Inferior parietal cortex (tissue), 1 donor: ENCODE data around the gene SZT2.

Source experiments
- DNase-seq: peaks from one replicate; pipeline ENCODE4 v3.0.0-alpha.2; 2016; ENCODE audit errors: extremely low spot score

Gene SZT2

DNA sequence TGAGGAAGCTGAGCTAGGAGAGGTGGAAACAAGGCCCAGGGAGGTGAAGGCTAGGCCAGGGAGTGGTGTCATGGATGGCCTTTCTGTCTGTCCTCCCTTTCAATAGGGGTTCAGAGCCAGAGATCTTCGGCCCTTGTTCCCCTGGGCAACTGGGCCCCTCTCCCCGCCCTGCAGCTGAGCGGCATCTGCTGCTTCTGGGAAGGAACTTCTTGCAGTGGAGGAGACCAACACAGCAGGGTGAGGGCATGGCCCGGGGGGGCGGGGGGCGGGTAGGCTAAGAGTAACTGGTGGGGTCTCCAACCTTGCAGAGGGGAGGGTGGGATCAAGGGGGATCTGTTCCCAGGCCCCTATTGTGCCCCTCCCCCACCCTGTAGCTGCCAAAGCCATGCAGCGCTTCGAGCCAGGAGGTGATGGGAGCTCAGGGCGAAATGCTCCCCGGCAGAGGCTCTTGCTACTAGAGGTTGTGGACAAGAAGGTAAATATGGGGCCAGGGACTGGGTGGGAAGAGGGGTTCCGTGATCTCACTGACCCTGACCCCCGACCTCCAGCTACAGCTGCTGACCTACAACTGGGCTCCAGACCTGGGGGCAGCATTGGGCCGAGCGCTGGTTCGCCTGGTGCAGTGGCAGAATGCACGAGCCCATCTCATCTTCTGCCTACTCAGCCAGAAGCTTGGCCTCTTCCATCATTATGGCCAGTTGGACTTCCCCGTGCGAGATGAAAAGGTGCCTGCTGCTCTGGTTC is 52.4 kb downstream of the SZT2 start:
- DNase-seq = no peak

DNA sequence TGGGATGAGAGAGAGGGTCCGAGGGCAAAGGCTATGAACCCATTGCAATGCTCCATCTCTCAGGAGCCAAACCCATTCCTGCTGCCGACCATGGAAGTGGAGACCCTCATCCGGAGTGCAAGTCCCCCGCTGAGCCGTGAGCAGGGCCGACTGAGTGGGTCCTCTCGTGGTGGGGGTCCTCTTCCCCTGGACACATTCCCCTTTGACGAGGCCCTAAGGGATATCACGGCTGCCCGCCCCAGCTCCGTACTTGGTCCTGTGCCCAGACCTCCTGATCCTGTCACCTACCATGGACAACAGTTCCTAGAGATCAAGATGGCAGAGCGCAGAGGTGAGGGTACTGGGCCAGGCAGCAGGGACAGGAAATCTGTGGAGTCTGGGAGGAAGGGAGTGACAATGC is 53.1 kb downstream of the SZT2 start:
- no peak for DNase-seq

- DNase-seq = no peak
These were observed 53.7 kb downstream of the SZT2 start for GRCh38 chr1:43443197-43443946.

GRCh38 chr1:43444151-43444828 is 54.6 kb downstream of the SZT2 start:
- DNase-seq = no peak

DNA sequence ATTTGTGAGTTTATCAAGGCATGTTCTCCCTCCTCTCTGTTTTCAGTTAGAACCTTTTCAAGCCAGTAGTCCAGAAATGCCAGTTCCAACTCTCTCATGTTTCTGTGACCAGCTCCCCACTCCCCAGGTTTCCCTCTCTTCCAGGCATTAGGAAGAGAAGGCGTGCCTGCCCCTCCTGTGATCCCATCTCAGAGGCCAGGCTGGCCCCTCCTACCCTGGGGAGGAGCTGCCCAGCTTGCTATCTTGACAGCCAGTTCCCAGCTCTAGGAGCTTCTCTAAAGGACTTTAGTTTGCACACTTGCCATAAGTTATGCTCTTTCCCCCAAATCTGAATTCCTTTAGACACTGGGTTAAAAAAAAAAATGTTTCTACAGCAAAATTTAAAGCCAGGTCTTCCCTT is 55.1 kb downstream of the SZT2 start:
- DNase-seq = no peak

GRCh38 chr1:43445606-43446387 is 56.1 kb downstream of the SZT2 start:
- no peak for DNase-seq

DNA sequence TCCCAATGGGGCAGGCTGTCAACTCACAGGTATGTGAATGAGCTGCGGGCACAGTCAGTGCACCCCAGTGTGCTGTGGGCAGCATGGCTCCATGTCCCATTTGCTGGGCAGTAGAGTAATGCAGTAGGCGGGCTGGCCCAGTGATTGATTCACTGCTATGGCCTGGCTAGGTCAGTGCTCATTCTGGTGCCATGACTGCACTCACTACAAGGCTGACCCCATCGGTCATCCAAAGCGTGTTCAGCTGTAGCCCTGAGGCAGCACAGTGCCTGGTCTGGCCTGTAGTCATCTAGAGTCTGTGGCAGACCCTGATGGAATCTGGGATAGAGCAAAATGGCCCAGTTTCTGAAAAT is 56.7 kb downstream of the SZT2 start:
- no peak for DNase-seq

DNA sequence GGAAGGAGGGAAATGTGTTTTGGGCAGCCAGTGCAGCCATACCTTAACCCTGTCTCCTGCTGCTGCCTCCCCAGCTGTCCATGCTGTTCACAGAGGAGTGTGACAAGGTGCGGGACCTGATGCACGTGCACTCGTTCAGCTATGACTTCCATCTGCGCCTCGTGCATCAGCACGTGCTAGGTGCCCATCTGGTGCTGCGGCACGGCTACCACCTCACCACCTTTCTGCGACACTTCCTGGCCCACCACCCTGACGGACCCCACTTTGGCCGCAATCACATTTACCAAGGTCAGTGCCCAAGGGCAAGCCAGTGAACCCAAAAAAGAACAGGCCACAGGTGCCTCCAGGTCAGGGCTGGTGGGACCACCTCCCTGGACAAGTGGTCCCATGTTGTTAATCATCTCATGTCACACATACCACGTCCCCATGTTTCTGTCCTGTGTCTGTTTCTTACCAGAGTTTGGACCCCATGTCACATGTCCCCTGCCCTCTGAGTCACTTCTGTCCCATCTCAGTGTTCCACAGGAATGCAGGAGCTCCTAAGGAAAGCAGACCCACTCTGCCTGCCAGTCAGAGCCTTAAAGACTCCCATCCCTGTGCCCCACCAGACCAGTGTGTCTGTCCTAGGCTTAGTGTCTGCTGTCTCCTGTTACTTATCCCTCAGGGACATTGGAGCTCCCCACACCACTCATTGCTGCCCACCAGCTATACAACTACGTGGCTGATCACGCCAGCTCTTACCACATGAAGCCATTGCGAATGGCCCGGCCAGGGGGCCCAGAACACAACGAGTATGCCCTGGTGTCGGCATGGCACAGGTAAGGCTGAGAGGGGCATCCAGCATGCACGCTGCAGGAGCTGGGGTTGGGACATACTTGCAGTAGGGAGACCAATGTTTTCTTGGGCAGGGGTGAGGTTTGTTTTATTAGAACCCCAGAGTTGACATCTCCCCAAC is 57.5 kb downstream of the SZT2 start:
- DNase-seq = no peak

- DNase-seq = no peak
These were observed 58.4 kb downstream of the SZT2 start for GRCh38 chr1:43447891-43448708.

DNA sequence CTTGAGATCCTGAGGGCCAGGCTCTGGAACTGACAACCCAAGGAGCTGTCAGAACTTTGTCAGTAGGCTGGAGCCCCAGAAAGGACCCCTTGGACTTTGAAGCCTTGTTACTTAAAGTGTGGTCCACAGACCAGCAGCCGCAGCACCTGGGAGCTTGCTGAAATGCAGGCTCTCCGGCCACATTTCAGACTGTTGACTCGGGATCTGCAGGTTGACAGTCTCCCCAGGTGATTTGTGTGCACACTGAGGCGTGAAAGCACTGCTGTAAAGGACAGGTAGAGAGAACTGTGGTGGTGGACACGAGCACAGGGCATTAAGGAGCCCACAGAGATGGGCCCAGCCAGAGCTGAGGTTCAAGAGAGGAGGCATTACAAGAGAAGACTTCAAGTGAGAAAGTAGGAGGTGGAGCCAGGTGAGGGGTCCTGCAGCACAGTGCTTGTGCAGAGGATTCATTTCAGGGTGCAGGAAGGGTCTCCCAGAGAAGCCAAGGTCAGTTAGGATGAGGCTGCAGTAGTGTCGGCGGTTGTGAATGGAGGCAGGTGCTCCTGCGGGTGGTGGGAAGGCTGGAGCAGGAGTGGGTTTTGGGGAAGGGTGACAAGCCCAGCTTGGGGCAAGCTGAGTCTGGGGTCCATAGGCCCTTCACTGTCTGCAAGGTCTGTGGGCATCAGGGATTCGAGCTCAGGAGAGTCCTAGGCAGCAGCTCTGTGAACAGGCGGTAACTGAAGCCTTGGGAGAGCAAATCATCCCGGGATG is 59.4 kb downstream of the SZT2 start:
- no peak for DNase-seq

DNA sequence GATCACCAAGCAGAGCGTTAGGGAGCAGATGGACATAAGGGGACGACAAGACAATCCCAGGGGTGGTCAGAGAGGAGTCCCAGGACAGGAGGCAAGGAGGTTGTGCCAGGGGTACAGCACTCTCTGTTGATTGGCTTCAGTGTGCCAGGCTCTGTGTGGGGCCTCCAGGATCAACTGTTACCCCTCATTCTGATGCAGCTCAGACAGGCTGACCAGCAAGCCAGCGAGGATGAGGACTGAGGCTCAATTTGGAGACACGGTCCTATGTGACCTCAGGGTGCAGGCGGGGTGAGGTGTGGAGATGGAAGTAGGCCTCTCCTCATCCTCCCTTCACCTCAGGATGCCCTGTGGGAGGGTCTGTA is 60.0 kb downstream of the SZT2 start:
- no peak for DNase-seq

GRCh38 chr1:43450251-43450941 is 60.7 kb downstream of the SZT2 start:
- no peak for DNase-seq

DNA sequence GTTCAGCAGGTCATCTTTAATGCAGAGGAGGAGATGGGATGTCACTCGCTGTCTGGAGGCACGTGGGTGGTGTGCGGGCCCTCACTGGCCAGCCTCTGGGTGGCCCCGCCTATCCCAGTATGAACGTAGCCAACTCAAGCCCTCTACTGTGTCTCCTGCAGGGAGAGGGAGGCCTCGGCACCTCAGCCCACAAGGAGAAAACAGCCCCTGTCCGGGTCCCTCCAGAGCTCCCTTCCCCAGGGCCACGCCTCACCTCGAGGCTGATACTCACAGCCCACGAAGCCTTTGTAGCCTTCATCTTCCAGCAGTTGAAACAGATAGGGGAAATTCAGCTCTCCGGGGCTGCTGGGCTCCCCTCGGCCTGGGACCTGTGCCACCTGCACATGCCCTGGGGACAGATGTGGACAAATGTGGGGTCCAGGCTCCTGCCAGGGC is 61.5 kb downstream of the SZT2 start:
- DNase-seq = no peak

GRCh38 chr1:43451701-43452532 is 62.2 kb downstream of the SZT2 start:
- DNase-seq = no peak

DNA sequence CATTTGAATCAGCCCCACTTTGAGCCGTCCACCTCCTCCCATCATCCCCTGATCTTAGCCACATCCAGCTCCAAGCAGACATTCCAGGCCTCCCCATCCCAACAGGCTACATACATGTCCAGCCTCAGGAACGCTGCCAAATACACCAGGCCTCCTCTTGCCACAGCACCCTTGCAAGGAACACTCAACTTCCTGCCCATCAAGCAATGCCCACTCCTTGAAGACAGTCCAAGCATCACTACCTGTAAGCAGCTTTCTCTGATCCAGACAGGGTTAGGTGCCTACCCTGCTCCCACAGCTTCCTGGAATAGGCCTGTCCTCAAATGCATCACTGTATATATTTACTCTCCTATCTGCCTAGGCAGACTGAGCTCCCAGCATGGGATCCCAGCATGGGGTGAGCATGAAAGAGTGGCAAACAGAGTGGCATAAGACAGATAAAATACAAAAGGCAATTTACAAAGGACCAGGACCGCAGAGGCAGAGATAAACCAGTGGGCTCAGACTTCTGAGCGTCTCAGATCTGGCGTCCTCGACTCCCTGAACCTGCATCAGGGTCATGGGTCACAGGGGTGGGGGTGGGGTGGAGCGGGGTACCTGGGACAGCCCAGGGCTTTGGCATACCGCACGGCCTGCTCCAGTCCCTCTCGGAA is 63.2 kb downstream of the SZT2 start:
- DNase-seq = peak; percentile 29

DNA sequence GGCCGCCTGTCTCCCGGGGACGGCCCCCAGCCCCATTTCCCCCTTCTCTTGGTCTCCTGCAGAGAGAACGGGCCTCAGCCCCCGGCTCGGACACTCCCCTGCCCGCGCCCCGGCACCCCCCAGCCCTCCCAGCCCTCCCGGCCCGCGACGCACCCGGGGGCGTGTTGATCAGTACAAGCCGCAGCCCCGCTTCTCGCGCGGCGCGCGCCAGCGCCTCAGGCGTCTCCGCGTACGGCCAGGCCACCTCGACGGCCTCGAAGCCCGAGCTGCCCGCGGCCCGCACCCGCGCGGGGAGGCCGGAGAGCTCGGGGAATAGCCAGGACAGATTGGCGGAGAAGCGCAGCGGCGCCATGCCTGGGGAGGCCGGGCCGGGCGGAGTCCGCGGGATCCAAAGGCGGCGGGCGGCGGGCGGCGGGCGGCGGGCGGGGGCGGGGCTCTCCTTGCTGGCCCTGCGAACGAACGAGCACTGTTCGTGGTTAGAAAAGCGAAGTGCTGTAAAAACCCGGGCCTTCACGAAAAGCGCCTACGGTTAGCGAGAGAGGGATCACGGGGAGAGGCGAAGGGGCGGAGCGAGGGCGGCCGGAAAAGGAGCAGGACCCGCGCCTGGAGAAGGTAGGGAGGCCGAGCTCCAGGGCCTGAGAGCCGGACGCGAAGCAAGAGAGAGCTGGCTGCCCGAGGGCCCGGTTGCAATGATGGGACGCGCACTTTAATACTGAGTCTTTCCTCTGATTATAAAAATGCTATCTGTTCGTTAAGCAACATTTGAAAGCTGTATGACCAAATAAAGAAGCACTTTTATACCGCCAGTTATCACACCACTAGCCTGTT is 64.0 kb downstream of the SZT2 start, which contains the start of gene HYI:
HYI (minus strand) TSS at position 490 of the 828 bp plus-strand sequence; CDS start at position 352, 138 bp downstream.
- peak; percentile 72 for DNase-seq
